Right ventricle myocardium inferior (tissue), 1 donor: ENCODE results near the gene LY86. TPM values are rescaled to one million over a fixed set of nuclear protein-coding genes. Genes with fewer than 3 reads are reported as not detected.

ENCODE experiments used
- ATAC-seq: fragments of 200-7000 bp; cut with Tn5 transposase; one replicate; pipeline ENCODE4 v1.9.1; 2020; ENCODE audit warnings: mild to moderate bottlenecking, moderate library complexity
- DNase-seq: peaks from one replicate; pipeline ENCODE4 v3.0.0; 2021; ENCODE audit errors: missing footprints
- intact Hi-C: fragments of 100-400 bp; cut with DNase I; formaldehyde crosslinking; loops from one replicate; pipeline ENCODE4 v1.11.0; 2022
- total RNA-seq: library from RNA; stranded (reverse); fragmentation: NEBNext Ultra II Directional; extraction: Animal tissue kit (Norgen Biotek cat#: 25700); gene quantifications from one replicate; pipeline ENCODE4 v1.2.1, GENCODE V29; 2021
- donor health status: DM: no; HTN: yes; CAD: no; lungs with severe emphysema.

Gene LY86
- total RNA-seq, 1 donor from 2014 or later = 1.1 TPM

DNA sequence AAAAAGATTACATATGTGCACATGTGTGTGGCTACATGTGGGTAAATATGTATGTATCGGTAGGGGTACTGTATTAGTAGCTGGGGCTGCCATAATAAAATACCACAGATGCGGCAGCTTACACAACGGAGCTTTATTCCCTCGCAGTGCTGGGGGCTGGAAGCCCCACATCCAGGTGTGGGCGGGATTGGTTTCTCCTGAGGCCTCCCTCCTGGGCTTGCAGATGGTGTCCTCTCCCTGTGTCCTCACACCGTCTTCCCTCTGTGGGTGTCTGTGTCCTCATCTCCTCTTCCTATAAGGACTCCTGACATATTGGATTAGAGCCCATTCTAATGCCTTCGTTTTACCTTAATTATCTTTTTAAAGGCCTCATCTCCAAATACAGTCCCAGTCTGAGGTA is 97.7 kb downstream of the LY86 start:
- intact Hi-C loops = loop anchor here (5.0 kb wide), 2 partner anchors 36 to 421 kb away; partner anchors contain the start of gene RREB1
- ATAC-seq = no peak

DNA sequence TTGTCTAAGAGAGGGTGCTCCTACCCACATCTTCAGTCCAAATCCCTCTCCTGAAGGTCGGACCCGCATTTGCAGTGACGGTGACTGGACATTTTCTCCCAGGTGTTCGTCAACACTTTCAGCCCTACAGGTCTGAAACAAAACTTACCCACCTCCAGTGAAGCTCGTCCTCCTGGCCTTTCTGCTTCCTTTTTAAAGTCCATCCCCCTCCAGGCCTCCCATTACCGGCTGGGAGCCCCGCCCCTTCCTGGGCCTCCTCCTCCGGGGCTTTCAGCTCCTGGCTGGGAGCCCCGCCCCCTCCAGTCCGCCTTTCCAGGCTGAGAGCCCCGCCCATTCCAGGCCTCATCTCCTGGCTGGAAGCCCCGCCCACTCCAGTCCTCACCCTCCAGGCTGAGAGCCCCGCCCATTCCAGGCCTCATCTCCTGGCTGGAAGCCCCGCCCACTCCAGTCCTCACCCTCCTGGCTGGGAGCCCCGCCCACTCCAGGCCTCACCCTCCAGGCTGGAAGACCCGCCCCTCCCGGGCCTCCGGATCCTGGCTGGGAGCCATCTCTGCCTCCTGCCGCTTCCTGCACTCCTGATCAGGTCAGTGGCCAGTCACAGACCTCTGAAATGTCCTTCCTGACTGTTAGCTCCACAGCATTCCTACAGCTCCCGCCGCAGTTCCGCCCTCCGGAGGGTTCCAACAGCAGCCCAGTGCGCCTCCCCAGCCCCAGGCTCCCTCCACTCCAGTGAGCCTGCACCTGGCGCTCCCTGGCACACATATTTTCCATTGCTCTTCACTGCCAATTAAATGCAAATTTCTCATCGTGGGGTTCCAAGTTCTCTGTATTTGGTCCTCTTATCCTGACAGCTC is 98.5 kb downstream of the LY86 start:
- DNase-seq (peak; percentile 97), ATAC-seq (peak; percentile 88)
- intact Hi-C loops = loop anchor here (5.0 kb wide), 2 partner anchors 35 to 420 kb away; partner anchors contain the start of gene RREB1

More for the DNA sequence above, 97.7 kb downstream of the LY86 start:
- DNase-seq = no peak

DNA sequence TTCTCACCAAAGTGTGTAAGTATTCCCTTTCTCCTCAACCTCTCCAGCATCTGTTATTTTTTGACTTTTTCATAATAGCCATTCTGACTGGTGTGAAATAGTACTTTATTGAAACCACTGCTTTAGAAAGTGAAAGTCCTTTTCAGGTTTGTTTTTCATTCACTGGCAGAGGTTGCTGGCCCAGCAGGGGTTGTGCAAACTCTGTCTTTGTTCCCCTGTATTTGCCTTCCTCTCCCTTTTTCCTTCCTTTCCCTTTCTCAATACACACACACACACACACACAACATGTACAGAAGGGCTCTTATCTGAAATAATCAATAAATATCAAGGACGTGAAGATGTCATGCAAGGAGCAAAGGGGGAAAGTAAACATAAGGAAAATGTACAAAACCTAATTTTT is 99.8 kb downstream of the LY86 start:
- ATAC-seq (no peak), DNase-seq (no peak)
- intact Hi-C loops = loop anchor here (5.0 kb wide), 2 partner anchors 34 to 419 kb away; partner anchors contain the start of gene RREB1

DNA sequence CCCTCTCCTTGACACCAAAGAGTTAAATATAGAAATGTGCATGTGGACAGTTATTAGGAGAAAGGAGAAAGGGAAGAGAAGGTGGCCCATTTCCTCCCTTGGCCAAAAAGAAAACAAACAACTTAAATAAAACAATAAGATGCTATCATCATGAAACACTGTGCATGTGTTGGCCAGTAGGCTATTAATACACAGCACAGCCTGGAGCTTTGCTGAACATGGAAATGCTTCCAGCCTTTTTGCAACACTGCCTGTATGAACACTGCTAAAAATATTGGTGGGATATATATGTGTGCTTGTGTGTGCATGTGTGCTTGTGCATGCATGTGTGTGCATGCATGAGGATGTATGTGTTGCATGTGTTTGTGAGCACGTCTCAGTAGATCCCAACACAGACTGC is 100.4 kb downstream of the LY86 start:
- no peak for ATAC-seq
- intact Hi-C loops = loop anchor here (5.0 kb wide), 2 partner anchors 33 to 418 kb away; partner anchors contain the start of gene RREB1
- DNase-seq = no peak

DNA sequence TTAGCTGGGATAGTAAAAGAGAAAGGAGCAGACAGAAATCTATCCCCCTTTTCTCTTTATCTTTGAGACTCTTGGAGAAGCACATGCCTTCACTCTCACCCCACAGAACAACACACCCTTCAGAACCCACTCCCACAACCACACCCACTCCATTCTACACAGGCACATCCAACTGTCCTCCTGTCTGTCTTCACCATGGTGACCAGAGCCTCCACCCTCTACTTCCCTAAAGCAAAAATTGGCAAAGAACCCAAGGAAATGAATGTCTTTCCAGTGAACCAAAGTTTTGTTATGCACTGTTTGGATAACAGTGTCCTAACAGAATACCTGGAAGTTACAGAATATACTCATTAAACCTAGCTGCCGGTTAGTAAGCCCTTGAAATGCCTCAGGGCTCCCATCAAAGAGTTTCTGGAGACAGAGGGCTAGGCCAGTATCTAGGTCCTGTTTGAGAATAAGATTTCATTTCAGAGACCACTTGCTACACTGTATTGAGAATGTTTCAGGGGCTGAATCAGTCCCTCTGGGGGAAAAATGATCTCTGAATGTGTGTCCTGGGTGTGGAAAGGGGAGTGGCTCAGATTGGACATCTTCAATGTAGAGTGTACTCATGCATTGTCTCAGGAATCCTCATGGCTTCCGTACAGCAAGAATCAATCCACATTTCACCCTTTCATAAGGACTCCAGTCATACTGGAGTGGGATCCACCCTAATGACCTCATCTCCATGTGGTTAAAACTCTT is 101.1 kb downstream of the LY86 start:
- no peak for DNase-seq
- intact Hi-C loops = loop anchor here (5.0 kb wide), 2 partner anchors 33 to 418 kb away; partner anchors contain the start of gene RREB1
- ATAC-seq = no peak

DNA sequence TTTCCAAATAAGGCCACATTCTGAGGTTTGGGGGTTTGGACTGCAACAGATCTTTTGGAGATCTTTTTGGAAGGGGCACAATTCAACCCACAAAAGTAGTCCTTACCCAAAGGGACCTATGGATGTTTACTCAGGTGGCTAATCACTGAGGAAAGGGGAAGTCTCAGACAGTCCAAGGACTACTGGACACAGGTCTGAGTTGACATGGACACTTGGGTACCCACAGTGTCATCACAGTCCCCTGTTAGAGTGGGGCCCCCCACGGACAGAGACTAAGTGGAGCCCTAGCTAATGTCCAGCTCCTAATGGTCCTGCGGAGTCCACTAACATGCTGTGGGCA is 101.6 kb downstream of the LY86 start:
- DNase-seq = no peak
- ATAC-seq = no peak
- intact Hi-C loops = no loop called here

DNA sequence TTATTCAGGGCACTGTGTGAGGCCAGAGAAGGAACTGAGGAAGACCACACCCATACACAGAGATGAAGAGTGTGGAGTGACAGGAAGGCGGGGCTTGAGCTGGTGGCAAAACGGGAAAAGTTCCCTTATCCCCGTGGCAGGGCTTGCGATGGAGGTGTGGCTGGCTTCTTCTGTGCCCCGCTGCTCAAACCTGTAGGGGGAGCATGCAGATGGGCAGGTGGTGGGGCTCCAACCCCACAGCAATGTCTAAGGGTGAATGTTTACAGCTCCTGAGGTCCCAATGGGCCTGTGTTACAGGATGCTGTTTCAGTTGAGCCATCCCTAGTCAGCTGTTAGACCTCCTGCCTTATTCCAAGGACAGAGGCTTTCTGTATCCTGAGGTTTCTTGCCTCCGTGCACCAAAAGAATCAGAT is 105.9 kb downstream of the LY86 start:
- ATAC-seq = no peak
- DNase-seq = no peak
- intact Hi-C loops = no loop called here

DNA sequence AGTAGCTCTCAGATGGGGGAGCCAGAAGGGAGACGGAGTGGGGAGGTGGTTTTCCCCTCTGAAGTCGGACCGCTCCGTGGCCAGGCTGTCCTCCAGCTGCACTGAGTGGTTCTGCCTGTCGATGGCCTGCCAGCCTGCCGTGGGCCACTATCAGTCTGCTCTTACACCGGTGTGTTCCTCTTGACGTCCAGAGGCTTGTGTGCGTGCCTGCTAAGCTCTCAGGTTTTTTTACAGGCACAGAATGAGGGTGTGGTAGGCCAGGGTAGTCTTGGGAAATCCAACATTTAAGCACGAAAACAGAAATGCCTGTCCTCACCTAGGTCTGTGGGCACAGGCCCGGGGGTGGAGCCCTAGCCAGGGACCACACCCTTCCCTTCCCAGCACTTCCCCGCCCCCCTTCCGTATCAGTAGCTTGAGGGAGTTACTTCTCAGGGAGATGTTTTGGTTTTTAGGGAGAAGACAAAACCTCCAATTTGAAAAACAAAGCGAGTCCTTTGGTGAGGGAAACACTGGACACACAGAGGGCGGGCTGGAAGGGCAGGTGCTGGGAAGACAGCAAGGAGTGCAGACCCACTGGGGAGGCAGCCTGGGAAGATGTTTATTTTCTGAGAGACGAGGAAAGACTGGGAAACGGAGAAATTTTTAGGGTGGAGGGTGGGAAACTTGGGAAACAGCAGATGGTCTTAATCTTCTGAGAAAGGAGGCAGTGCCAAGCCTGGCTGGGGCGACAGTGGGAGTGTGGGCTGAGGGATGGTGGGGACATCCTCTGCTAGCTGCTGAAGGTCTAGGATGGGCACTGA is 106.5 kb downstream of the LY86 start:
- ATAC-seq (peak; percentile 43), DNase-seq (peak; percentile 79)
- intact Hi-C loops = no loop called here

DNA sequence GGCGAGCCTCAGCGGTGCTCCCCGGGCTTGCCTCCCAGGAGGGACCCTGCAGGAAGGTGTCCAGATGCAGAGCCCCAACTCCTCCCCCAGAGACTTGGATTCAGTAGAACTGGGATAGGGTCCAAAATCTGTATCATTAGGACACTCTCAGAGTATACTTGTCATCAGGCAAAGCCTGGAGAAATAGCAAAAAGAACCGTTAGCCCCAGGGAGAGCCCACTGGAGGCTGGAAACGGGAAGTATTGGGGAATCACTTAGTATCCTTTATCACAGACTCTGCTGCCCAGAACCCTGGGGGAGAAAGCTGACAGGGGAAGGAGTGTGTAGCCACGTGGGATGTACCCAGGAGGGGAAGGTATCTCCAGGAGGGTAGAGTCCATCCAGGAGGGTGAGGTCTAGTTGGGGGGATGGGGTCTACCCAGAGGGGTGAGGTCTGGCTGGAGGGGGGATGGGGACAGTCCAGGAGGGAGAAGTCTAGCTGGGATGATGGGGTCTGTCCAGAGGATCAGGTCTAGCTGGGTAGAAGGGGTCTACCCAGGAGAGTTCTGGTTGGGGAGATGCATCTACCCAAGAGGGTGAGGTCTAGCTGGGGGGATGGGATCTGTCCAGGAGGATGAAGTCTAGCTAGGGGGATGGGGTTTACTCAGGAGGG is 107.2 kb downstream of the LY86 start:
- ATAC-seq (peak; percentile 16), DNase-seq (no peak)
- intact Hi-C loops = no loop called here

DNA sequence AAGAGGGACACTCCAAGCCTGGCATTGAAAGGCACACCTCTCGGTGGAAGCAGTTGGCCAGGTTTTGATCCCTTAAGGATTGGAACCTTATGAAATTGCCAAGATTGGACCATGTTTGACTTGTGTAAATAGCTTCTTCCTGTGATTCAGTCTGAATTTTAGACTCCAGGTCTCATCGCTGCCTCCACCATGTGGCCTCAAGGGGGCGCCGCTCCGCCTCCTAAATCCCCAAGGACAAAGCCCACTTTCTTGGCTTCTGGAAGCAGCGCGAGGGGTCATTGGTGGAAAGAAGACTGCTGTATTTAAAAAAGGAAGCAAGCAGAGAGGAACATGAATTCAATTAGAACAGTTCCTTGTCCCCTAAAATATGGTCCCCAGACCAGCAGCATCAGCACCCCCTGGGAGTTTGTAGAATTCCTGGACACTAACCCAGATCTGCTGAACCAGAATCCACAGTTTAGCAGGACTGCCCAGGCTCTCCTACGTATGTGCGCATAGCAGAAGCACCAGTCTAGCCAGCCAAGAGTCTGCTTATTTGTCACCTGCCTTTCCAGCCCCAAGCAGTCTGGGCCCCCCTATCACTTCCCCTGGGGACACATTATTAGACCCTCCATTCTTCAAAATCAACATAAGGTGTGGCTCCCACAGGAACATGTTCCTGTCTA is 108.5 kb downstream of the LY86 start:
- peak; percentile 86 for DNase-seq
- ATAC-seq = no peak
- intact Hi-C loops = no loop called here

DNA sequence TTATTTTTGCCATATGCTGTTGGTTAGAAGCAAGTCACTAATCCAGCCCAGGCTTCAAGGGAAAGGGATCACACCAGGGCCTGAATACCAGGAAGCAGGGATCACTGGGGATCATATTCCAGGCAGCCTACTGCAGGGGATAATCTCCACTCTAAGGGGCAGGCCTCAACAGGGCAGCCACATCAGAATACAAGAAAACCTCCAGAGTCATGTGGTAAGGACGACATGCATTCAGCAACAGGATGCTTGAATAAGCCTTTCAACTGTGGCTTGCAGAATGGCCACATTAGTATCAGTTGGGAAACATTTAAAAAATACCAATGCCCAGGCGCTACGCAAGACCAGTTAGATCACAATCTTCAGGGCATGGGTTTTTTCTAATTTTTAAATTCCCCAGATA is 109.1 kb downstream of the LY86 start:
- DNase-seq (no peak), ATAC-seq (no peak)
- intact Hi-C loops = no loop called here

DNA sequence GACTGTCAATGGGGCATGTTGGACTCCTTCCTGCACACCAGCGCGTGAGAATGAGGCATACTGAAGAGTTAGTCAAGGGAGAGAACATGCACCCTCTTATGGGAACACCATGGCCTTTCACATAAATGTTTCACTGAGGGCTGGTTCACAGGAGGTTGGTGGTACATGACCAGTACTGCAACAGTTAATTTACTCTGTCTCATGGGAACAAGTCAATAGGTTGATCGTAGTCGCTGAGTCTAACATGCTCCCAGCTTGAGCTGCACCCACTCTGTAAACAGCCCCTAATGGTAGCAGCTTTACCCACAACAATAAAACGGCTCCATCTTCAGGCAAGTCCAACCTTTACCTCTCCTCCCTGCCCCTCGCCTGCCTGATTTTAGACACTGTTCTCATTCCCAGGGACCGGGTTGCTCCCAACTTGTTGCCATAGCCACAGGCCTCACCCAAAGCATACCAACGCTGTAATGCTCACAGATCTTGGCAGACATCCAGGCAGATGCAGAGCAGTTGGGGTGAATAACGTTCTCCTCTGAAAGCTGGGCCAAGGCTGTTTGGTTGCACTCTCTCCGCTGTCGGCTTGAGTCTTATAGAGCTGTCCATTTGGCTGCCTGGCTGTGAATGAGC is 111.3 kb downstream of the LY86 start:
- ATAC-seq = peak; percentile 88
- intact Hi-C loops = no loop called here
- peak; percentile 81 for DNase-seq

DNA sequence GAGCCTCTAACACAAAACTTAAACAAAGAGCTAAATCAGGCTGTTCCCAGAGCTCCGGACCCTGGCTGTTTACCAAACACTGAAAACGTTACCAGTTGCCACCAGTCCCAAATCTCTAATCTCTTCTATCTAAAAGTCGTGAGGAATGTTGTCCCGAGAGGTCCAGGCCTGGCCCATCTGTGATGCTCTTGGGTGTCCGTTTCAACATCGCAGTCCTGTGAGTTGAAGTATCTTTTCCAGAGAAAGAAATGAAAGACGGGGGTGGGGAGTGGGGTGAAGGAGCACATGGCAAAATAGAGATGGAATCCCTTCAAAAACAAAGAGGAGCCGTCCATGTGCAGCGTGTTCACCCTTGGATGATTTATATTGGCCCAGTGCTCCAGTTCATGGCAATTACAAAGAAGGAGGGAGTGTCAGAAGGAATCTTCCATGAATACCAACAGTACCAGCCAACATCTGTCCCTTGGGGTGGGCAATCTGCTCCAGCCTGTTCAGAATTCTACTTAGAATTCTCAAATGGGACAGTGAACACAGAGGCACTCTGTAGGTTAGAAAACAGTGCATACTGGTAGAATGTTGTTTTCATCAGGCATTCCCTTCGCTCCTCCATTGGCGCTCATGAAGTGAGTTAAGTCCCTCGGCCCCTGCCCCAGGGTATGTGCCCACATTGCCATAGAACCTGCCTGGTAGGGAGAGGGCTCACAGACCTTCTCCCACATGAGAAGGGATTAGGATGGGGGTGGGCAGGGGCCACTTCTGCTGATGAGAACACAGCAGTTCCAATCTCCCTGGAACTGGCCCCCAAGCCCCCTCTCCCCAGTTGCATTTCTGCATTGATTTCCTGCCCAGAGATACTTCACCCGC is 112.1 kb downstream of the LY86 start:
- intact Hi-C loops = no loop called here
- DNase-seq = no peak
- peak; percentile 21 for ATAC-seq

DNA sequence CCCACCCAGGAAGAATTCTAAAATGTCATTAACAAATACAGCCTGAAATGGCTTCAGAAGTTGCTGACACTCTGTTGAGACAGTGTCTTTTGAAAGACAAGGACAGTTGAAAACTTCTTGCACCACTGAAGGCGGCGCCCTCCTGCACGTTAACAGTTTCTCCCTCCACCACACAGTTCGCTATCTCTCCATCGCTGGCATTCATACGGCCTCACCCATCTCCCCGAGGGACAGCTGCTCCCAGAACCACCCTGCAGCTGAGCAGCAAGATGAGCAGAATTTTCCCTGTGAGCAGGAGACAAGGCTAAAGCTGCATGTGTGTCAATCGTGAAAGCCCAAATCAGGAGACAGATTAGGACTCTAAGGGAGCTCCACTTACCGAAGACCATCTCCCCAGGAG is 113.3 kb downstream of the LY86 start:
- no peak for ATAC-seq
- intact Hi-C loops = no loop called here
- no peak for DNase-seq

DNA sequence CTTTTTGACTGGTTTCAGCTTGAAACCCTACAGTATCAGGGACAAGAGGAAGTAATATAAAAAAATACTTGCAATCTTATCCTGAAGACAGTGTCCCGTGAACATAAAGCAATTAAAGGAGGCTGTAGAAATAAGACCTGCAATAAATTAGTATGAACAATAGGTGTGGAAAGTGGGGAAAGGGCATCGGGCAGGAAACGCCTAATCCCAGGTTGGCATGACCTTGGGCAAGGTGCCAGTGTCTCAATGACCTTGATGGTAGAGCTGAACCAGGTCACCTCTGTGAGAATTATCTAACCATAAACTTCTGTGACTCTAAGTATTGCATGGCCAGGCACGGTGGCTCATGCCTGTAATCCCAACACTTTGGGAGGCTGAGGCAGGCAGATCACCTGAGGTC is 115.2 kb downstream of the LY86 start:
- ATAC-seq (no peak), DNase-seq (no peak)
- intact Hi-C loops = no loop called here
